Frontal cortex (tissue), 4 donors: ENCODE data around the gene MAOA. TPM values are rescaled to one million over a fixed set of nuclear protein-coding genes. Genes with fewer than 3 reads are reported as not detected.
"Not testable (repeated sequence)": the region's sequence is repeated elsewhere in the genome, so short reads cannot be mapped to it uniquely, and the experiment has no call there.

Source experiments
- DNase-seq, 2 donors: peaks; one replicate each; pipeline ENCODE4 v3.0.0; 2012; ENCODE audit warnings: low spot score in 2 of 2
- FAIRE-seq: peaks from 2 replicates; lab custom pipeline; 2012; peaks lifted over from hg19 to GRCh38; lab: Jason Lieb, UNC
- total RNA-seq: library from RNA; depleted of rRNA; stranded (reverse); fragments of >200 nt; gene quantifications from one replicate; pipeline ENCODE4 v1.2.3, GENCODE V29; 2014
- donor health status: control.
- donor health status: control.
- donor health status: control.

MAOA gene
- 13.5 TPM for total RNA-seq

GRCh38 chrX:43656005-43656494, at the start of gene MAOA:
TSS of gene MAOA (plus strand) at chrX:43656299. CDS start at chrX:43656342, 43 bp downstream.
- FAIRE-seq (no peak), DNase-seq (peak; percentile 25 to 32)

- no peak for FAIRE-seq
- DNase-seq = no peak
Measured at GRCh38 chrX:43612400-43612799, 43.7 kb upstream of the MAOA start.

DNA sequence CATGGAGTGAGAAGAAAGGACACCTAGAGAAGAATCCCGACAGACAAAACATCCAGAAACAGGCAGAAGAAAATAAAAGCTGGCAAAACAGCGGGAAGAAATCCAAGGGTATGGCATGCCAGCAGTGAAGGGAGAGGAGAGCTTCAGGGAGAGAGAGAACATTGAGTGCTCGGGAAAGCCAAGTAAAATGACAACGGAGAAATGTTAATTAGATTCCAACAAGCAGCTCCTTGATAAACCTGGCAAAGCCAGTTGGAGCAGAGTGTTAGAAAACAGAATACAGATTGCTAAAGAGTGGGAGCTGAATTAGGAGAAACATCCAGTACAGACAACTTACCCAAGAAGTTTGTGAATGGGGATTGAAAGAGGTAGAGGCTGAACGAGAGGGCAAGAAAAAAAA, 40.4 kb upstream of the MAOA start:
- DNase-seq (no peak), FAIRE-seq (no peak)

DNA sequence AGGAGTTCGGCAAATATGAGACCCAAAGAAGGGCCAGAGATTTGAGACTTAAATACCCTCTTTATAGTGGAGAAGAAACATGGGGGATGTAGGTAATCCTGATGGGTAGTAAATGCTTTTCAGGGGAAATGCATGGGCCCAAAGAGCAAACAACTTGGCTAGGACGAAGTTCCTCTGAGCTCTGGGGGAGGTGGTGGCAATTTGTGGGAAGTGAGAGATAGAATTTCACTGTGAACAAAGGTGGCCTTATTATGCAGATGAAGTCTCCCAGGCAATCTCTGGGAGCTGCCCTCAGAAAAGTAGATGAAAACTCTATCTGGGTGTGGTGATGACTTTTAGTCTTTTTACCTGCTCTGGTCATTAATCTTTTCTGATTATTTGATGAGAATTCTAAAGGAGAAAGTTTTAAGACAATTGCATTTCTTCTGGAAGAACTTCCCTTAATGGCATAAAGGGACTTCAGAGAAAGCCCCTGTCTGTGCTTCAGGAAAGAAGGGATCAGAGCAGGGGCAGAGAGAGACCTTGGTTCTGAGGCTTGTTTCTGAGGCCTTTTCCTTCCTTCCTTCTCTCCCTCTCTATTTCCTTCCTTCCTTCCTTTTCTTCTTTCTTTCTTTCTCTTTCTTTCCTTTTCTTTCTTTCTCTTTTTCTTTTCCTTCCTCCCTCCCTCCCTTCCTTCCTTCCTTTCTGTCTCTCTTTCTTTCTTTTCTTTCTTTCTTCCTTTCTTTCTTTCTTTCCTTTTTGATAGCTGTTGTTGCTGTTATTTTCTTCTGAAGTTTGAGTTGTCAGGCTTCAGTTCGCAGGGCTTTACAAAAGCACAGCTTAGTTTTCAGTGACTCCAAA, 37.5 kb upstream of the MAOA start:
- DNase-seq (no peak), FAIRE-seq (no peak)

GRCh38 chrX:43619861-43620260, 36.2 kb upstream of the MAOA start:
- DNase-seq, FAIRE-seq: not testable (repeated sequence)

GRCh38 chrX:43627147-43627546, 29.0 kb upstream of the MAOA start:
- FAIRE-seq (no peak), DNase-seq (no peak)

- DNase-seq (no peak), FAIRE-seq (no peak)
Measured at GRCh38 chrX:43627669-43628068, 28.4 kb upstream of the MAOA start.

DNA sequence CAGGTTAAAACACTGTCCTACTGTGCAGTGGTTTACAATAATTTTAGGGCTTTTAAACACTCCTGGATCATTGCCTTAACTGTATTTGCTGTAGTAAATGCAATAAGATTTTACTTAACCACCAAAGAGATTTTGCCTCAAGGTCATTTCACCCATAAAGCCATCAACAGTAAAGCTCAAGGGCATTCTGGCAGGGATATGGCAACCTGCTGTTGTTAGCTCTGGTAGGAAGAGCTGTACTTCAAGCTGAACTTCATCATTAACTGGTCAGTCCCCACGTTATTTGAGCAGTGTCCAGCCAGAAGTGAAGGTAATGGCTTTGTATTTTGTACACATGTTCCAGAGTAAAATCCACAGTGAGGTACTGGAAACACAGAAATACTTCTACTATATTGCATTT, 26.9 kb upstream of the MAOA start:
- FAIRE-seq (no peak), DNase-seq (no peak)

DNA sequence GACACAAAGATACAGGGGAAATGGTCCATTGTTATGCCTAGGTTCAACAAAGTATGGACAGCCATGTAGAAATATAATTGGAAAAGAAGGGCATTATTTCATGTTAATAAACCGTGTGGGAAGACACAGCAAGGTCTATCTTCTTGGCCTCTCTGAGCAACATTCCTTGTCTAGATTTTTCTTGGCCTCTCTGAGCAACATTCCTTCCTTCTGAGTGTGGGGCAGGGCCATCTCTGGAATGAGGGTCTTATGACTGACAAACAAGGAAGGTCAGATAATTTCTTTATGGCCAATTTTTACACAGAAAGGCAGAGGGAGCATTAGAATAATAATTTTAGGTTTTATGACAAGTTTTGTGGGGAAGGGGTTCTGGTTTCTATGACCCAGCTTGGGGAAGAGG, 24.3 kb upstream of the MAOA start:
- DNase-seq = no peak
- no peak for FAIRE-seq

- no peak for DNase-seq
- FAIRE-seq = no peak
Measured at GRCh38 chrX:43633081-43633480, 23.0 kb upstream of the MAOA start.

DNA sequence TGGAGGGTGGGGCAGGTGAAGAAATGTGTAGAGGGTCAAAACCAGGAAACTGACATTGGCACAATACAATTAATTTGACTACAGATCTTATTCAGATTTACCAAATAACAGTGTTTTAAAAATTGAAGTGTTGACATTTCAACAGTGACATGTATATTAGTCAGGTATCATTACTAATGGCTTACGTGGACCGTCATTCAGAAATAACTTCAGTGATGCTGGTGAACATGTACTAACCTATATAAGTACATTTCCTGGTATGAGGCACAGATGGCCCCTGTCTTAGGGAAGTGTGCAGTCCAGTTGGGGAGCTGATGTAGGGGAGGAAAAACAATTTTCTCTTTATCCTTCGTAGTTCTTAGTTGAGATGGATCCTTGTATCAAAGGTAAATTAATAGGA, 22.3 kb upstream of the MAOA start:
- FAIRE-seq = no peak
- no peak for DNase-seq

DNA sequence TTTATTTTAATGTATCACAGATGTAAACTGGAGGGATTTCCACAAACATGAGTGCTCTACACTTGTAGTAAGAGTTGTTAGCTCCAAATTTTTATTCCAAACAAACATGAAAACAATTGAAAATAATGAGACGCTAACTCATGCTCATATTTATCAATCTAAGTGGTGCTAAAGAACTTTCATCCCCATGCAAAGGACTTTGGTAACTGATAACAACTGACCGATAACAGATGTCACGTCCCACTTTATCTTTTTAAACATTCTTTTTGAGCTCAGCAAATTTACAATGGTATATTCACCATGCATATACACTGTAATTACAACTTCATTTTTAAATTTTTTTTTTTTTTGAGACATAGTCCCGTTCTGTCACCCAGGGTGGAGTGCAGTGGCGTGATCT, 15.6 kb upstream of the MAOA start:
- DNase-seq (no peak), FAIRE-seq (no peak)

DNA sequence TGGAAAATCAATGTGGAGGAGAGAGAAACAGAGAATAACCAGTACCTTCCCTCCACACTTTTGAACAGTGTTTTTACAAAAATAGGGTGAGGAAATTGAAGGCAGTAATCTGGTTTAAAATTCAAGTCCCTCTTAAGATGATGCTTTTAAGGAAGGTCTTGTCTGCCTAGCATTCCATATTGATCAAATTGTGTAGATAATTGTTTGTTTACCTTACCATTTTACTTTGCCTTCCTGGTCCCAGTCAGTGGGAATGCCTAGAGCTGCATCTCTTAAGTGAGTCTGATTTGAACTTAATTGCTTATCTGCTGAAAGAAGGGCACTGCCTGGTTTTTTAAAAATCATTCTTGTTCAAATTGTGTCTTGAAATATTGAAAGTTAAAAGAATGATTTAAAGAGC, 14.4 kb upstream of the MAOA start:
- no peak for DNase-seq
- FAIRE-seq = no peak

DNA sequence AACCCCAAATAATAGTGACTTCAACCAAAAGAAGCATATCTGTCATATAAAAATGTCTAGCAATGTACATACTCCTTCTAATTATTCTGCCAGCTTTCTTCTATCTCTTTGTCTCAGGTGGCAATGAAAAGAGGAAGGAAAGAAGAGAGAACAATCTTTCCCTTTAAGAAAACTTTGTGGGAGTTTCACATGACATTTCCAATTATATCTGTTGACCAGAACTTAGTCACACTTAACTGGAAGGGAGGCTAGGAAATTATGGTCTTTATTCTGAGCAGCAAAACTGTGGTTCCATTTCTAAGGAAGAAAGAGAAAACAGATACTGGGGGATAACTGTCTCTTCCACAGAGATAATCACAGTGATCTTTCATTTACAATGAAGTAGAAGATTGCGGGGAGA, 12.9 kb upstream of the MAOA start:
- FAIRE-seq = no peak
- no peak for DNase-seq

DNA sequence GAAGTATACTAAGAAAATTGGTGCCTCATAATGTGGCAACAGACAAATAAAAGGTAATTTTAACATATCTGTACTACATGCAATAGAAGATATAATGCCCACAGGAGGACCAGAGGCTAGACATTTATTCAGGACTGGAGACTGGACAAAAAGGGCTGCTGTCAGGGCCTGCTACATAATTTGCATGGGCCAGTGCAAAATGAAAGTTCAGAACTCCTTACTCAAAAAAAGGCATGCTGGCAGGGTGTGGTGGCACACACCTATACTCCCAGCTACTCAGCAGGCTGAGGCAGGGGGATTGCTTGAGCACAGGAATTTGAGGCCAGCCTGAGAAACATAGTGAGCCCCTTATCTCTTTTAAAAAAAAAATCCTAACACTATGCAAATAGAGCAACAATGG, 12.4 kb upstream of the MAOA start:
- no peak for FAIRE-seq
- DNase-seq = no peak

DNA sequence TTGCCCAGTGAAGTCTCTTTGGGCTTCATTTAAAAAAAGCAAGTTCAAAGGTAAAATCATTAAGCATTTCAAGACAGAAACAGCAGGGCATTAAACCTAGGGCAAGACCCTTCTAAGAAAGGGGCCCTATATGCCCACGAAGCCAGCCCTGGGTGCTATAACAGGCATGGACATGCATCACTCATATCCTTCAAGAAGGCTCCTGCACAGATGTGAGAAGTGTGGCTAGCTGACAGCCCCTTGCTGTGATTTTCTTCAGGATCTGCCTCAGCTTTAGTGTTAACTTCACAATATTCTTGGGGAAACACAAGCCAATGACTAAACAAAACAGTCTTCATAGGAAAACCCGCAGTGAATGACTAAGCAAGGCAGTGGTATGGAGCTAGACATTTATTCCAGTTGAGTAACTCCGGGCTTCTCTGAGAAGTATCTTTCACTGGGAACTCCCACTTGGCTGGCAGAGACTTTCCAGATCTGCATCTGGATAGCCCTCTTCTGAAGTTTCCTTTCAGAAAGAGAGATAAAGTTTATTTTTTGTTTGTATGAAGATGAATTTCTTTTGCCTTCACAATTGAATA, 11.9 kb upstream of the MAOA start:
- DNase-seq = no peak
- no peak for FAIRE-seq

DNA sequence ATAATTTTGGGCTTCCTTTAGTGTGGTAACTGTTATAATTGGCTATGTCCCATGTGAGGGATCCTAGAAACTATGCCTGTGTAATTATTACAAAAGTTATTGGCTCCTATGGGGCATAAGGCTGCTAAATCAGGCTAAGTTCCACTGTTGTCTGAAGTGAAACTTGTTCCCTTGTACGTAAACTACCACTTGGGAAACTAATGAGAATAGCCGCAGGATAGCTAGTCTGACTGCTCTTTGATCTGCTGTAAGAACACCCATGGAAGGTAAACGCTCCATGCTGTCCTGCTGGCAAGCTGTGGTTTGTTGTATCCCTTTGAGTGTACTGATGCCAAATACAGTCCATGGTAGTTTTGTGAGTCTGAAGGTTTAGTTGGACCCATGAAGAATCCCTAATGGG, 9.3 kb upstream of the MAOA start:
- FAIRE-seq = no peak
- no peak for DNase-seq

DNA sequence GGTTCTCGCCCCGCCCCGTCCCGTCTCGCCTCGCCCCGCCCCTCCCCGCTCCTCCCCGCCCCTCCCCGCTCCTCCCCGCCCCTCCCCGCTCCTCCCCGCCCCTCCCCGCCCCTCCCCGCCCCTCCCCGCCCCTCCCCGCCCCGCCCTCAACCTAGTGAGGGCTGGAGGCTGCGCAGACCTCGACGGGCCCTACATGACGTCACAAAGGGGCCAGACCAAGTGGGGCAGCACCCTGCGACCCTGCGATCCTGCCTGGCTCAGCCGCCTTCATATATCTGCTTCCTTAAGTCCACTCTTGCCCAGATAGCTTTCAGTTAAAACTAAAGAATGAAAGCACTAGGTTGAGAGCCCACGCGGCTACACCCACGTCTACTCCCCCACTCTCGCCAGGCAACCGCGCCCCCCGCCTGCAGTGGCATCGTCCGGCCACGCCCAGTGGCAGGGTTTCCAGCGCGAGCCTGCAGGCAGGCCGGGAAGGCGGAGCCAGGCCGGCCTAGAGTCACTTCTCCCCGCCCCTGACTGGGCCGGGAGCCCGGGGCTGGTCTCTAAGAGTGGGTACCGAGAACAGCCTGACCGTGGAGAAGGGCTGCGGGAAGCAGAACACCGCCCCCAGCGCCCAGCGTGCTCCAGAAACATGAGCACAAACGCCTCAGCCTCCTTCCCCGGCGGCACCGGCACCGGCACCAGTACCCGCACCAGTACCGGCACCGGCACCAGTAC, 1.5 kb upstream of the MAOA start:
- FAIRE-seq = no peak
- peak; percentile 85 for DNase-seq

DNA sequence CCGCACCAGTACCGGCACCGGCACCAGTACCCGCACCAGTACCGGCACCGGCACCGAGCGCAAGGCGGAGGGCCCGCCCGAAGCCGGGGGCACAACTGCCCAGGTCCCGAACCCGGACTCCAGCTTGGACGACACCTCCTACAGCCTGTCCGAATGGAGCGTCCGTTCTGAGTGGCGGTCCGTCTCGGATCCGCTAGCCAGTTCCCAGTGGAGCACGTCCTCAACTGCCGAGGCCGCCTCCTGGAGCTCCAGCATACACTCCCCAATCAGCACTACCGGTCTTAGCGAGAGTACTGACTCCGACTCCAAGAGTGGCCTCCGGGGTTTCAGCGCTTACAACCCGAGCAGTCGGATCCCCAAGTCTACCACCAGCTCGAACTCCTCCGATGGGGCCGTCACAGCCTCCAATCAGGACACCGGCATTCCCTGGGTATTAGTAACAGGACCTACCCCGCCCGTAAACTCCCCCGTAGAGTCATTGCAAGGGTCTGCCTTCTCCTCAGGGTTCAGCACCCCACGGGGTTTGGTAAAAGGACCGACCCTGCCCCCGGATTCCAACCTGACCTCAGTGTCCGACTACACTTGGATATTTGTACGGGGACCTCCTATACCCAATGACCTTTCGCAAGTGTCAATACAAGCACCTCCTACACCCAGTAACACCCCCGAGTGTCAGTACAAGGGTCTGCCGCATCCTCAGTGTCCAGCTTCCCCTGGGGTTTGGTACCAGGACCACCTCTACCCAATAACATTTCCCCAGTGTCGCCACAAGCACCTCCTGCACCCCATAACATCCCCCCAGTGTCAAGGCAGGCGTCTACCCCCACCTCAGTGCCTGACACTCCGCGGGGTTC, 721 bp upstream of the MAOA start:
- DNase-seq = no peak

DNA sequence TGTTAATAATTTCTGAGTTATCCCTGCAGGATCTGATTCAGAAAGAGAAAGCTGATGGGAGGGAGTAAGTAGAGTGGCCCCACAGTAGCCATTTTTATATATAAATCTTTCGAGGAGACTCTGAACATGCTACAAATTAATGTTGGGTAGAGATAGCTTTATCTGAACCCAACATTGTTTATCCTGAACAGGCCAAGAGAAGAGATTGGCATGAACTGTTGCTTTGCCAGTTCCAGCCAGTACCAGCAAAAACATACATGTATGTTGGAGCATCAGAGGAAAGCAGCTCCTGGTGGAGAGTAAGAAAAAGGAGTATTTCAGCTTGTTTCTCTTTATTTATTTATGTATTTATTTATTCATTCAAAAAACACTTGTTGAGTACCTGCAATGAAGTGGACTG, 1.6 kb downstream of the MAOA start:
- no peak for DNase-seq
- no peak for FAIRE-seq

More for the DNA sequence above, 721 bp upstream of the MAOA start:
- FAIRE-seq = no peak
